H1 (cell line): ENCODE measurements around the gene ARPC4. TPM values are rescaled to one million over a fixed set of nuclear protein-coding genes. Genes with fewer than 3 reads are reported as not detected.
A peak's percentile ranks its signal among the peaks of the same experiment; 100 is the strongest.
"Not testable (repeated sequence)": the region's sequence is repeated elsewhere in the genome, so short reads cannot be mapped to it uniquely, and the experiment has no call there.

Experiments used
- CTCF ChIA-PET: fragments of 300-600 bp; sonication (Branson Sonifier 250); formaldehyde crosslinking; loops from one replicate; lab custom pipeline; 2021; ENCODE audit not compliant: partially characterized antibody; lab: Charles Lee
- POLR2A ChIA-PET: fragments of 300-600 bp; sonication (Branson Sonifier 250); formaldehyde crosslinking; loops from one replicate; lab custom pipeline; 2021; ENCODE audit warnings: inconsistent platforms; ENCODE audit not compliant: partially characterized antibody; lab: Charles Lee
- DNase-seq, 2 experiments: peaks; one replicate each; pipeline versions ENCODE4 v3.0.0 to v3.0.0-alpha.2; 2010 to 2022; ENCODE audit warnings: low spot score in 2 of 2, low read depth in 1 of 2, mixed read lengths in 1 of 2
- FAIRE-seq: peaks from 2 replicates; lab custom pipeline; 2011; peaks lifted over from hg19 to GRCh38; lab: Jason Lieb, UNC
- H2AFZ ChIP-seq: 2 replicates; pipeline ENCODE4 v1.8.1; 2012; ENCODE audit warnings: low read length, inconsistent platforms
- H2AK5ac ChIP-seq: 2 replicates; pipeline ENCODE4 v1.6.1; 2013; ENCODE audit warnings: low read depth, low read length
- H2BK120ac ChIP-seq: replicated peaks from 2 replicates; pipeline ENCODE3; 2013; ENCODE audit warnings: low read depth, low read length, inconsistent platforms
- H2BK12ac ChIP-seq: 2 replicates; pipeline ENCODE4 v1.6.1; 2013; ENCODE audit warnings: low read depth, low read length
- H2BK15ac ChIP-seq: 2 replicates; pipeline ENCODE4 v1.6.1; 2013; ENCODE audit warnings: low read length
- H2BK20ac ChIP-seq: 2 replicates; pipeline ENCODE4 v1.6.1; 2013; ENCODE audit warnings: low read length
- H2BK5ac ChIP-seq: 2 replicates; pipeline ENCODE4 v1.6.1; 2013; ENCODE audit warnings: low read depth, low read length
- H3K14ac ChIP-seq: 2 replicates; pipeline ENCODE4 v1.6.1; 2013; ENCODE audit warnings: inconsistent platforms; ENCODE audit not compliant: insufficient read length
- H3K18ac ChIP-seq: 2 replicates; pipeline ENCODE4 v1.6.1; 2013; ENCODE audit warnings: low read length; ENCODE audit errors: extremely low read depth
- H3K23ac ChIP-seq: 2 replicates; pipeline ENCODE4 v1.6.1; 2013; ENCODE audit warnings: inconsistent platforms; ENCODE audit not compliant: insufficient read length
- H3K23me2 ChIP-seq: 2 replicates; pipeline ENCODE4 v1.6.1; 2013; ENCODE audit warnings: low read depth, low read length
- H3K27ac ChIP-seq: 2 replicates; pipeline ENCODE4 v1.6.1; 2011; ENCODE audit warnings: low read depth, low read length, inconsistent platforms
- H3K27me3 ChIP-seq, 4 experiments: replicated peaks in 1 of 4; 1 replicate in 1 of 4; 2 replicates in 3 of 4; pipeline versions ENCODE4 v1.6.1 to v1.8.1; 2011 to 2013; ENCODE audit warnings: low read length in 3 of 4, mild to moderate bottlenecking in 3 of 4, inconsistent platforms in 2 of 4, mixed read lengths in 2 of 4, moderate library complexity in 1 of 4; ENCODE audit not compliant: control insufficient read depth in 3 of 4, insufficient read depth in 3 of 4; ENCODE audit errors: extremely low read depth in 1 of 4
- H3K36me3 ChIP-seq, 4 experiments: 2 replicates each; pipeline versions ENCODE4 v1.6.1 to v1.8.1; 2011 to 2013; ENCODE audit warnings: mild to moderate bottlenecking in 4 of 4, low read length in 3 of 4, moderate library complexity in 2 of 4, control low read depth in 1 of 4, inconsistent platforms in 1 of 4; ENCODE audit not compliant: insufficient read depth in 4 of 4, control insufficient read depth in 2 of 4
- H3K4ac ChIP-seq: replicated peaks from 2 replicates; pipeline ENCODE3; 2013; ENCODE audit warnings: low read length, low read depth, mixed read lengths, inconsistent platforms; ENCODE audit not compliant: insufficient read length
- H3K4me1 ChIP-seq, 4 experiments: replicated peaks in 1 of 4; 1 replicate in 1 of 4; 2 replicates in 3 of 4; pipeline versions ENCODE4 v1.6.1 to v1.8.1; 2011 to 2013; ENCODE audit warnings: low read length in 3 of 4, inconsistent platforms in 2 of 4, mixed read lengths in 1 of 4; ENCODE audit not compliant: insufficient read depth in 4 of 4, control insufficient read depth in 3 of 4
- H3K4me2 ChIP-seq, 2 experiments: 2 replicates each; pipeline versions ENCODE4 v1.6.1 to v1.8.1; 2011 to 2013; ENCODE audit warnings: low read depth in 2 of 2, low read length in 2 of 2, control low read depth in 1 of 2, inconsistent platforms in 1 of 2, mild to moderate bottlenecking in 1 of 2; ENCODE audit not compliant: insufficient read depth in 1 of 2
- H3K4me3 ChIP-seq, 4 experiments: fragments of 200-600, 300-600 bp in 1 of 4; sonication (generic), shearing (Covaris generic), sonication (Bioruptor Twin) in 1 of 4; 2 replicates each; pipeline versions ENCODE4 v1.5.1 to v1.8.1; 2011 to 2016; ENCODE audit warnings: low read length in 4 of 4, low read depth in 3 of 4, control low read depth in 2 of 4, inconsistent platforms in 2 of 4, mild to moderate bottlenecking in 2 of 4, mixed read lengths in 1 of 4, moderate library complexity in 1 of 4; ENCODE audit not compliant: insufficient read depth in 2 of 4; ENCODE audit errors: extremely low read depth in 1 of 4
- H3K56ac ChIP-seq: replicated peaks from 2 replicates; pipeline ENCODE3; 2013; ENCODE audit warnings: low read depth, mild to moderate bottlenecking, mixed read lengths, low read length, inconsistent platforms; ENCODE audit not compliant: insufficient read length
- H3K79me1 ChIP-seq: 2 replicates; pipeline ENCODE4 v1.6.1; 2013; ENCODE audit warnings: low read depth, low read length, control low read depth
- H3K79me2 ChIP-seq, 2 experiments: 2 replicates each; pipeline versions ENCODE4 v1.6.1 to v1.8.1; 2012 to 2013; ENCODE audit warnings: low read length in 2 of 2, mild to moderate bottlenecking in 2 of 2, inconsistent platforms in 1 of 2; ENCODE audit not compliant: insufficient read depth in 2 of 2, control insufficient read depth in 1 of 2
- H3K9ac ChIP-seq, 4 experiments: replicated peaks in 1 of 4; 1 replicate in 1 of 4; 2 replicates in 3 of 4; pipeline versions ENCODE4 v1.6.1 to v1.8.1; 2011 to 2013; ENCODE audit warnings: low read depth in 3 of 4, low read length in 3 of 4, control low read depth in 2 of 4, mild to moderate bottlenecking in 2 of 4, moderate library complexity in 2 of 4, inconsistent platforms in 1 of 4; ENCODE audit errors: extremely low read depth in 1 of 4
- H3K9me3 ChIP-seq, 2 experiments: 2 replicates each; pipeline versions ENCODE4 v1.6.1 to v1.8.1; 2012 to 2013; ENCODE audit warnings: mild to moderate bottlenecking in 2 of 2, moderate library complexity in 2 of 2, control low read depth in 1 of 2, inconsistent platforms in 1 of 2, low read depth in 1 of 2, low read length in 1 of 2, mixed read lengths in 1 of 2; ENCODE audit not compliant: insufficient read depth in 2 of 2
- H4K20me1 ChIP-seq, 2 experiments: replicated peaks in 1 of 2; 2 replicates each; pipeline versions ENCODE3 to v1.8.1; 2011 to 2013; ENCODE audit warnings: inconsistent platforms in 2 of 2, low read length in 2 of 2, mild to moderate bottlenecking in 1 of 2; ENCODE audit not compliant: insufficient read depth in 2 of 2, control insufficient read depth in 1 of 2
- H4K5ac ChIP-seq: 2 replicates; pipeline ENCODE4 v1.6.1; 2013; ENCODE audit warnings: low read length, low read depth, mixed read lengths, inconsistent platforms; ENCODE audit not compliant: insufficient read length
- H4K8ac ChIP-seq: 2 replicates; pipeline ENCODE4 v1.8.0; 2013; ENCODE audit warnings: mild to moderate bottlenecking, moderate library complexity, low read length, inconsistent platforms; ENCODE audit not compliant: insufficient read depth; ENCODE audit errors: extremely low read depth
- H4K91ac ChIP-seq: replicated peaks from 2 replicates; pipeline ENCODE3; 2013; ENCODE audit warnings: low read length, mixed read lengths, inconsistent platforms; ENCODE audit not compliant: insufficient read length
- WGBS, 2 experiments: shearing (Covaris generic) in 1 of 2; methylation state at CpG; one replicate each; pipeline versions ENCODE4 v1.1.6 to v1.1.7; 2013 to 2015; ENCODE audit warnings: low lambda C conversion rate in 2 of 2, mixed read lengths in 2 of 2, inconsistent platforms in 1 of 2, low coverage in 1 of 2, missing lambda C conversion rate in 1 of 2; ENCODE audit not compliant: insufficient replicate concordance in 2 of 2, insufficient coverage in 1 of 2, insufficient read length in 1 of 2; ENCODE audit errors: extremely low coverage in 1 of 2, missing lambda C conversion rate in 1 of 2; 5-methylcytosine and 5-hydroxymethylcytosine counted together
- polyA plus RNA-seq, 7 experiments: library from polyadenylated mRNA; depleted of rRNA in 3 of 7; stranded (reverse) in 5 of 7; unstranded in 2 of 7; fragments of >200 nt in 5 of 7; fragments of 200-250 nt in 2 of 7; gene quantifications; 1 replicate in 5 of 7; 2 replicates in 1 of 7; 4 replicates in 1 of 7; pipeline versions ENCODE4 v1.2.1 to v1.2.3, GENCODE V29; 2011 to 2013; ENCODE audit warnings: missing spikeins in 2 of 7, mixed read lengths in 2 of 7
- total RNA-seq: library from RNA; stranded (reverse); fragmentation: NEBNext Ultra II Directional; extraction: Animal tissue kit (Norgen Biotek cat#: 25700); gene quantifications from 2 replicates; pipeline ENCODE4 v1.2.1, GENCODE V29; 2021

ARPC4 gene
- total and polyA plus RNA-seq, 2 of the 8 experiments (the other 6 are each of a cell fraction or from before 2014, with no cell fraction given), result 138 to 154 TPM

DNA sequence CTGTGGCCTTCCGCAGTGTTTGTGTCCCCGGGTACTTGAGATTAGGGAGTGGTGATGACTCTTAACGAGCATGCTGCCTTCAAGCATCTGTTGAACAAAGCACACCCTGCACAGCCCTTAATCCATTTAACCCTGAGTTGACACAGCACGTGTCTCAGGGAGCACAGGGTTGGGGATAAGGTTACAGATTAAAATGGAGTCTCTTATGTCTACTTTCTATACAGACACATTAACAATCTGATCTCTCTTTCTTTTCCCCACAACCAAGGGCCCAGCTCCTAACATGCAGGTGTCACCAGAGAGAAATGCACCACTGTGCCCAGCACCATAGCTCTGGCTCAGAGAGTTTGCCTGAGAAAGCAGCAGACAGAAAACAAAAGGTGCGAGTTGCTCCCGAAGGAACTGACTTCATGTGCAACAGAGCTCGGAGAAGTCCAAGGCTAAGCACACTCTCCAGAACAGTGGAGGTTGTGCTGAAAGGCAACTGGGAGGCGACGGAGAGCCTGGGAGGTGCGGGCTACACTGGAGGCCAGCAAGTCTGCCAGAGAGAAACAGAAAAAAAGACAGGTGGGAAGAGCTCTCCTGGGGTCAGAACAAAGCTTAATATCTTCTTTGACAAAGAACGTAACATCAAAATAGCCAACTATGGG is 61.5 kb downstream of the ARPC4 start:
- not testable (repeated sequence) for DNase-seq
- WGBS, 2 experiments, result 88% methylated on average over 11 of the region's 11 CpGs; no CpG with 5 or more reads in 1 of the 2 experiments

More for the DNA sequence above, 61.5 kb downstream of the ARPC4 start:
- peak overlapping the region; percentile 51; the same call in 1 of the 2 replicates for H4K8ac ChIP-seq
- H2AK5ac ChIP-seq, H4K20me1 ChIP-seq, H3K18ac ChIP-seq, H2BK20ac ChIP-seq, H3K79me1 ChIP-seq, FAIRE-seq, H2BK12ac ChIP-seq, H2BK5ac ChIP-seq, H4K5ac ChIP-seq, H3K79me2 ChIP-seq, H3K14ac ChIP-seq, H2BK120ac ChIP-seq, H3K9ac ChIP-seq, H3K36me3 ChIP-seq, H4K91ac ChIP-seq, H2BK15ac ChIP-seq, H3K4me2 ChIP-seq, H3K27me3 ChIP-seq, H3K23ac ChIP-seq, H3K9me3 ChIP-seq, H3K4ac ChIP-seq, H3K27ac ChIP-seq, H3K23me2 ChIP-seq, H3K4me1 ChIP-seq, H2AFZ ChIP-seq, H3K56ac ChIP-seq, H3K4me3 ChIP-seq: not testable (repeated sequence)
- POLR2A ChIA-PET, result interaction anchor here (0.6 to 0.9 kb wide), 2 partner anchors 37 to 417 kb away, joined by 3 to 5 read pairs; no protein-coding TSS in a partner anchor
- CTCF ChIA-PET, result interaction anchor here (0.7 to 1.7 kb wide), 10 partner anchors 20 to 320 kb away, joined by 3 to 4 read pairs (median 4); no protein-coding TSS in a partner anchor
